ENCODE data around the gene PDIA6.
"Not testable (repeated sequence)": the region's sequence is repeated elsewhere in the genome, so short reads cannot be mapped to it uniquely, and the experiment has no call there.

PDIA6 gene

GRCh38 chr2:10788855-10789254 is 23.7 kb downstream of the PDIA6 start:
- TF ChIP-seq POLR2A (IDR thresholded peaks at IDR 0.05; ENCODE audit: low read depth, low read length): no peak
- no peak for FAIRE-seq
- DNase-seq (ENCODE audit: insufficient read length, low spot score): no peak

GRCh38 chr2:10787176-10787968 is 25.2 kb downstream of the PDIA6 start:
- FAIRE-seq: no peak
- DNase-seq (ENCODE audit: insufficient read length, low spot score): no peak
- TF ChIP-seq POLR2A (IDR thresholded peaks at IDR 0.05; ENCODE audit: low read depth, low read length): no peak

DNA sequence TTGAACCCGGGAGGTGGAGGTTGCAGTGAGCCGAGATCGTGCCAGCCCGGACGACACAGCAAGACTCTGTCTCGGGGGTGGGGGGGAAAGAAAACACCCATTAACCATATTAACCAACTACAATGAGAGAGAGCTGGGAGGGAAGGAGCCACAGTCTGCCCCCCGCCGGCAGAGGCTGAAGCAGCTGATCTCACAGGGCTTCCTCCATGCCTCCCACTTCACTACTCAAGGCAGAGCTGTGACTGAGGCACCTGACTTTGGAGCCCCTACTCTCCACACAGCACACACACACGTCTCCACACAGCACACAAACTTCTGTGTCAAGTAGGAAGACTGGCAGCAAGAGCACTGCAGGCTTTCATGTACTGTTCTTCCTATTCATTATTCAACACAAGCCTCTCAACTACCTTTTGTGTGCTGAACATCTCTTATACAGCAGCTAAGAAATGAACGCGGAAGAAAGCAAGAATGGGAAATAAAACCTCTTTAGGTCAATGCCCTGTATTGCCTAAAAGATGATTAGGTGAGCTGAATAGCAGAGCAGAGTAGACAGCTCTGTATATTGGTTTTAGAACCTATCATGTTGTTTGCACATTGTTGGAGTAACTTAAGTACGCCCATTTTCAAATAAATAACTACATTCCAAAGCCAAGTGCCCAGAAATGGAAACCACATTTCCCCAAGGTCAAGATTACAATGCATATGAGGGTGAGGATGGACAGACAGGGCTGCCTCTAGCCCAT is 26.2 kb downstream of the PDIA6 start:
- no peak for TF ChIP-seq POLR2A (IDR thresholded peaks at IDR 0.05; ENCODE audit: low read depth, low read length)
- FAIRE-seq: no peak
- DNase-seq (ENCODE audit: insufficient read length, low spot score): no peak

DNA sequence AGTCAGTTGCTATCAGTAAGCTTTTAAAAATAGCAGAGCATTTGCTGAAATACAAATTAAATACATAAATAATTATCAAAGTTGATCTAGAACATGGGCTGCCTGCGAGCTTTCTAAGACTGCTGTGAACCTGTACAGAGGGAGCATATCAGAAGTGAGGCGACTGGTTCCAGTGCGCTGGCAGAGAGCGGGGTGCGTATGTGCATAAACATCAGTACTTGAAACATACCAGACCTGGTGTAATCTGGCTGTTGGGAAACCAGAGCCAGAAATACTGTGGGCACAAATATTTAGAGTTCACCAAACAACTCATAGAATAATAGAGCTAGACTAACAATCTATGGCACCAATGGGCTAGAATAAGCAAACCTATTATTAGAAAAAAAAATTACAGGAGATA is 27.3 kb downstream of the PDIA6 start:
- TF ChIP-seq POLR2A (IDR thresholded peaks at IDR 0.05; ENCODE audit: low read depth, low read length): no peak
- no peak for DNase-seq (ENCODE audit: insufficient read length, low spot score)
- no peak for FAIRE-seq

- FAIRE-seq (no peak), DNase-seq (ENCODE audit: insufficient read length, low spot score) (no peak)
- no peak for TF ChIP-seq POLR2A (IDR thresholded peaks at IDR 0.05; ENCODE audit: low read depth, low read length)
These were observed 27.9 kb downstream of the PDIA6 start for GRCh38 chr2:10784719-10785118.

DNA sequence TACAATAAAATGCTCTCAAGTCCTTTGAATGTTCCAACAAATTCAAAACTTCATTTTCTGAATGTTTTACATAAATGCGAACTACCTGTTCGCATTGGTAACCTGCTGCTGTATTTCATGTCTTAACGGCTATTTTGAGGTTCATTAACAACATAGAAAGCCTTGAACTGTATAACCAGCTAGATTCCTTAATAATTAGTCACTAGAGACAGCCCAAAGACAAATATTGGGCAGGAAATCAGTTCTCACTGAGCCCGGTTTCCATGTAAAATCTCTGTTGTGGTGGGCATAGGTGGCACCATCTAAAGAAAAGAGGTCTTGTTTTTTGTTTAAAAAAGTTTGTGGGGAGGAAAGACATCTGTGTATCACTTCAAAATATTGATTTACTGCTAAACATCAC is 29.2 kb downstream of the PDIA6 start:
- TF ChIP-seq POLR2A (IDR thresholded peaks at IDR 0.05; ENCODE audit: low read depth, low read length): no peak
- no peak for DNase-seq (ENCODE audit: insufficient read length, low spot score)
- no peak for FAIRE-seq

DNA sequence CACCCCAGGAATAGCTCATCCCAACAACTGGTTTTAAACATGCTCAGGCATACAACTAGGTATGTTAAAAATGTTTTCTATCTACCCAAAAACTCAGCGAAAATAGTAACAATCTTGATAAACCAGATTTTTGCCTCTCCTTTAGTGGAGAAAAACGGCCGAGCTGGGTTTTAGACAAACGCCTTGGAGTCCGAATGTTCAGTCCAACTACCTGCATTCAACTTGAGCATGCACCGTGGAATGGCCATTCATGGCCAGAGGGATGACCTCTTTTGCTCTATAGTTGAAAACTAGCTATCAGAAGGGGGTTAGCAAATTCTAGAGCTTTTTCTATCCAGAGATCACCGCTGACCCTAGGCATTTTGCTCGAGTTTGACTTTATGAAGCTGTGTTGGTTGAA is 30.8 kb downstream of the PDIA6 start:
- DNase-seq (ENCODE audit: insufficient read length, low spot score) (no peak), FAIRE-seq (no peak)
- TF ChIP-seq POLR2A (IDR thresholded peaks at IDR 0.05; ENCODE audit: low read depth, low read length): no peak

DNA sequence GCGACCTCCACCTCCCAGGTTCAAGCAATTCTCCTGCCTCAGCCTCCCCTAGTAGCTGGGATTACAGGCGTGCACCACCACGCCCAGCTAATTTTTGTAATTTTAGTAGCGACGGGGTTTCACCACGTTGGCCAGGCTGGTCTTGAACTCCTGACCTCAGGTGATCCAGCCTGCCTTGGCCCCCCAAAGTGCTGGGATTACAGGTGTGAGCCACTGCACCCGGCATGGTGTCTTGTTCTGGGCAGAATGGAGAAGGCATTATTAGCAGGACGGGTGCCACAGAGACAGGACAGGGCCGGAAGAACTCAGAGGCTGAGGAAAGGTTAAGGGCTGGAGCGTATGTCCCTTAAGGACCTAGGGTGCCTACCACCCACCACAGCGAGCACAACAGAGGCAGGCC is 31.8 kb downstream of the PDIA6 start:
- FAIRE-seq; DNase-seq (ENCODE audit: insufficient read length, low spot score): not testable (repeated sequence)

GRCh38 chr2:10780491-10780820 is 32.1 kb downstream of the PDIA6 start:
- no peak for TF ChIP-seq POLR2A (IDR thresholded peaks at IDR 0.05; ENCODE audit: low read depth, low read length)
- FAIRE-seq: no peak

DNA sequence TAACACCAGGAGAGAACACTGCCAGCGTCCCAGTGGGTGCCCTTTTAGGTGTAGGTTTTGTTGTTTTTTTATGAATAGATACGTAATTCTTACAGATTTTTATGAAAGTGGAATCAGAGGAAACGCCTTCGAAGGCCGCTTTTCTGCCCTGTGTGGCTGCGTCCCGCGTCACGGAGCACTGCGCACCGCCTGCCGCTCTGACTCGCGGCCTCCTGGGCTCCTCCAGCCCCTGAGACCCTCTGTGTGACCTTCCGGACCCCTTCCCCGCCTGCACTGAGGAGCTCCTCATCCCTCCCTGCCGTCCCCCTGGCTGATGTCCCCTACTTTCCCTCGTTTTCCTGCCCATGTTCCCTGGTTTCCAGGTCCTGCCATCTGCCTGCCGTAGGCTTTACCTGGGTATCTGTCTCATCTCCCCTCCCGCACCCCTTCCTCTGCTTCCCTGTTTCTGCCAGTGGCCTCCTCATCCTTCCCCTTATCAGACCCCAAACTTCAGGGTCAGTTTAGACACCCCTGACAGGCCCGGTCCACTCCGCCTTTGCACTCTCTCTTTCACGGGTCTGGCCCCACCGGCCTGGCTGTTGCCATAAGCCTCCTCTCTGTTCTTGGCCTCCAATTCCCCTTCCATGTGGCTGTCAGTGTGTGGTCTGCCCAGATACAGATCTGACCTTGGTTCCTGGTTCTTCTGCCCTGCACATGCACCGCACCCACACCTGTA is 32.7 kb downstream of the PDIA6 start:
- FAIRE-seq (no peak), DNase-seq (ENCODE audit: insufficient read length, low spot score) (no peak)
- no peak for TF ChIP-seq POLR2A (IDR thresholded peaks at IDR 0.05; ENCODE audit: low read depth, low read length)

More at GRCh38 chr2:10780491-10780820, 32.1 kb downstream of the PDIA6 start:
- DNase-seq (ENCODE audit: insufficient read length, low spot score): no peak

GRCh38 chr2:10778724-10779115 is 33.9 kb downstream of the PDIA6 start:
- FAIRE-seq (no peak), DNase-seq (ENCODE audit: insufficient read length, low spot score) (no peak)
- TF ChIP-seq POLR2A (IDR thresholded peaks at IDR 0.05; ENCODE audit: low read depth, low read length): no peak

GRCh38 chr2:10777842-10778723 is 34.5 kb downstream of the PDIA6 start:
- no peak for TF ChIP-seq POLR2A (IDR thresholded peaks at IDR 0.05; ENCODE audit: low read depth, low read length)
- DNase-seq (ENCODE audit: insufficient read length, low spot score): no peak
- FAIRE-seq: no peak

GRCh38 chr2:10777111-10777841 is 35.3 kb downstream of the PDIA6 start:
- DNase-seq (ENCODE audit: insufficient read length, low spot score) (no peak), FAIRE-seq (no peak)
- TF ChIP-seq POLR2A (IDR thresholded peaks at IDR 0.05; ENCODE audit: low read depth, low read length): no peak

All from H54 (cell line).